ENCODE data around the gene AP1S1.

GRCh38 chr7:101160910-101161309 lies 6.6 kb downstream of the AP1S1 start:
- TF ChIP-seq POLR2A (IDR thresholded peaks at IDR 0.05; ENCODE audit: low read length) (no peak), GATA1 (IDR thresholded peaks at IDR 0.05; ENCODE audit: low read depth, low read length) (no peak)
